Suprapubic skin (tissue), 3 donors: Measurements from ENCODE around the gene GSG1L.

Experiments used
- EP300 ChIP-seq: sonication (generic); formaldehyde crosslinking; IDR thresholded peaks from one replicate; pipeline ENCODE4 v1.6.1; 2017; ENCODE audit warnings: antibody characterized with exemption
- TF ChIP-seq, protein P1 (sequence below), 2 donors: fragments of 200-600 bp in 1 of 2; fragments of 450-650 bp in 1 of 2; sonication (generic) in 1 of 2; IDR thresholded peaks; one replicate each; pipeline ENCODE4 v1.5.1; 2016 to 2019; ENCODE audit warnings: antibody characterized with exemption in 2 of 2, mild to moderate bottlenecking in 1 of 2, moderate library complexity in 1 of 2

DNA sequence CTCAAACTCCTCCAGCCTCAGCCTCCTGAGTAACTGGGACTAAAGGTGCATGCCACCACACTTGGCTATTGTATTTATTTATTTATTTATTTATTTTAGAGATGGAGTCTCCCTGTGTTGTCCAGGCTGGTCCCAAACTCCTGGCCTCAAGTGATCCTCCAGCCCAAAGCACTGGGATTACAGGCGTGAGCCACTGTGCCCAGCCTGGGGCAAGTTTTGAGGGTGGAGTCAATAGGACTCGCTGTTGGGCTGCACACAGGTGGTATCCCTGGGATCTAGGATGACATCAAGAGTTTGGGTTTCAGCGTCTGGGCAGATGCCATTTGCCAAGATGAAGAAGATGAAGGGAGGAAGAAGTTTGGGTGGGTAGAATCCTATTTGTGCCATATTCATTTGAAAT lies 213.9 kb downstream of the GSG1L start:
- TF ChIP-seq, protein P1, sequence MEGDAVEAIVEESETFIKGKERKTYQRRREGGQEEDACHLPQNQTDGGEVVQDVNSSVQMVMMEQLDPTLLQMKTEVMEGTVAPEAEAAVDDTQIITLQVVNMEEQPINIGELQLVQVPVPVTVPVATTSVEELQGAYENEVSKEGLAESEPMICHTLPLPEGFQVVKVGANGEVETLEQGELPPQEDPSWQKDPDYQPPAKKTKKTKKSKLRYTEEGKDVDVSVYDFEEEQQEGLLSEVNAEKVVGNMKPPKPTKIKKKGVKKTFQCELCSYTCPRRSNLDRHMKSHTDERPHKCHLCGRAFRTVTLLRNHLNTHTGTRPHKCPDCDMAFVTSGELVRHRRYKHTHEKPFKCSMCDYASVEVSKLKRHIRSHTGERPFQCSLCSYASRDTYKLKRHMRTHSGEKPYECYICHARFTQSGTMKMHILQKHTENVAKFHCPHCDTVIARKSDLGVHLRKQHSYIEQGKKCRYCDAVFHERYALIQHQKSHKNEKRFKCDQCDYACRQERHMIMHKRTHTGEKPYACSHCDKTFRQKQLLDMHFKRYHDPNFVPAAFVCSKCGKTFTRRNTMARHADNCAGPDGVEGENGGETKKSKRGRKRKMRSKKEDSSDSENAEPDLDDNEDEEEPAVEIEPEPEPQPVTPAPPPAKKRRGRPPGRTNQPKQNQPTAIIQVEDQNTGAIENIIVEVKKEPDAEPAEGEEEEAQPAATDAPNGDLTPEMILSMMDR (IDR thresholded peaks at IDR 0.05) = no peak
- no peak for TF ChIP-seq EP300
